Glutamatergic neuron (in vitro differentiated cells): ENCODE data around the gene TBC1D7. TPM values are rescaled to one million over a fixed set of nuclear protein-coding genes. Genes with fewer than 3 reads are reported as not detected.
A peak's percentile ranks its signal among the peaks of the same experiment; 100 is the strongest.
"Not testable (repeated sequence)": the region's sequence is repeated elsewhere in the genome, so short reads cannot be mapped to it uniquely, and the experiment has no call there.

Experiments
- DNase-seq: peaks from one replicate; pipeline ENCODE4 v3.0.0; 2022
- H3K27ac Mint-ChIP-seq: one replicate; pipeline ENCODE4 v1.8.0; 2020; ENCODE audit warnings: mild to moderate bottlenecking, mixed read lengths, inconsistent platforms; ENCODE audit not compliant: unreplicated experiment
- H3K27me3 Mint-ChIP-seq: one replicate; pipeline ENCODE4 v1.8.0; 2020; ENCODE audit warnings: mild to moderate bottlenecking, moderate library complexity, mixed read lengths, inconsistent platforms; ENCODE audit not compliant: unreplicated experiment
- H3K36me3 Mint-ChIP-seq: one replicate; pipeline ENCODE4 v1.8.0; 2020; ENCODE audit warnings: mild to moderate bottlenecking, mixed read lengths, inconsistent platforms; ENCODE audit not compliant: unreplicated experiment
- H3K4me1 Mint-ChIP-seq: one replicate; pipeline ENCODE4 v1.8.0; 2020; ENCODE audit warnings: mild to moderate bottlenecking, low read depth, mixed read lengths, inconsistent platforms; ENCODE audit not compliant: unreplicated experiment
- H3K4me3 Mint-ChIP-seq: one replicate; pipeline ENCODE4 v1.8.0; 2020; ENCODE audit warnings: mild to moderate bottlenecking, mixed read lengths, inconsistent platforms; ENCODE audit not compliant: unreplicated experiment
- H3K9me3 Mint-ChIP-seq: one replicate; pipeline ENCODE4 v1.8.0; 2020; ENCODE audit warnings: mild to moderate bottlenecking, moderate library complexity, mixed read lengths, inconsistent platforms; ENCODE audit not compliant: unreplicated experiment
- CTCF ChIP-seq: fragments of 200-600 bp; sonication (generic); IDR thresholded peaks from one replicate; pipeline ENCODE4 v1.5.0; 2021; ENCODE audit not compliant: partially characterized antibody, unreplicated experiment
- total RNA-seq: library from RNA; stranded (reverse); fragmentation: NEBNext Ultra II Directional; extraction: Animal tissue kit (Norgen Biotek cat#: 25700); gene quantifications from one replicate; pipeline ENCODE4 v1.2.1, GENCODE V29; 2021; ENCODE audit not compliant: unreplicated experiment

The TBC1D7 gene
- total RNA-seq, 1 donor from 2014 or later = 39.9 TPM

- Mint-ChIP-seq H3K4me3 (no peak overlapping the region), H3K9me3 (no peaks in the 10 kb centered on the region), H3K4me1 (peaks cover 4% of the 10 kb centered on the region)
Measured at GRCh38 chr6:13332349-13332706, 4.0 kb upstream of the TBC1D7 start.

GRCh38 chr6:13331516-13332348 is 3.4 kb upstream of the TBC1D7 start:
- peak; percentile 73 for TF ChIP-seq CTCF
- no peaks in the 10 kb centered on the region for H3K9me3 Mint-ChIP-seq
- DNase-seq = no peak
- no peak overlapping the region for H3K4me3 Mint-ChIP-seq
- H3K27me3 Mint-ChIP-seq = no peaks in the 10 kb centered on the region
- H3K27ac Mint-ChIP-seq = no peak overlapping the region
- peaks cover 6% of the 10 kb centered on the region for H3K4me1 Mint-ChIP-seq
- no peaks in the 10 kb centered on the region for H3K36me3 Mint-ChIP-seq

More at GRCh38 chr6:13332349-13332706, 4.0 kb upstream of the TBC1D7 start:
- TF ChIP-seq CTCF = no peak
- Mint-ChIP-seq H3K27ac (no peak overlapping the region), H3K36me3 (no peaks in the 10 kb centered on the region), H3K27me3 (no peaks in the 10 kb centered on the region)
- DNase-seq = no peak

GRCh38 chr6:13328875-13329183 is 492 bp upstream of the TBC1D7 start:
- no peaks in the 10 kb centered on the region for H3K36me3 Mint-ChIP-seq
- no peaks in the 10 kb centered on the region for H3K9me3 Mint-ChIP-seq
- H3K27ac Mint-ChIP-seq = peak overlapping the region; percentile 84
- no peak for DNase-seq
- no peak for TF ChIP-seq CTCF
- H3K4me1 Mint-ChIP-seq = peaks cover 6% of the 10 kb centered on the region
- no peaks in the 10 kb centered on the region for H3K27me3 Mint-ChIP-seq
- peak overlapping the region; percentile 89 for H3K4me3 Mint-ChIP-seq

- H3K36me3 Mint-ChIP-seq = no peaks in the 10 kb centered on the region
Measured at GRCh38 chr6:13327691-13328075, 654 bp downstream of the TBC1D7 start.

GRCh38 chr6:13326031-13326586 is 2.2 kb downstream of the TBC1D7 start:
- H3K4me1 Mint-ChIP-seq, H3K27ac Mint-ChIP-seq, H3K9me3 Mint-ChIP-seq, H3K36me3 Mint-ChIP-seq, H3K27me3 Mint-ChIP-seq, H3K4me3 Mint-ChIP-seq, DNase-seq: not testable (repeated sequence)

More at GRCh38 chr6:13327691-13328075, 654 bp downstream of the TBC1D7 start:
- Mint-ChIP-seq H3K27ac (peak overlapping the region; percentile 86), H3K27me3 (no peaks in the 10 kb centered on the region), H3K4me1 (peaks cover 6% of the 10 kb centered on the region), H3K9me3 (no peaks in the 10 kb centered on the region), H3K4me3 (peak overlapping the region; percentile 92)
- DNase-seq = no peak
- no peak for TF ChIP-seq CTCF
